Calu3 (cell line): ENCODE data around the gene SMIM41. TPM values are rescaled to one million over a fixed set of nuclear protein-coding genes. Genes with fewer than 3 reads are reported as not detected.
A peak's percentile ranks its signal among the peaks of the same experiment; 100 is the strongest.

Experiments used
- BruUV-seq: library from RNA; stranded (reverse); fragments of 400-500 nt; replicated peaks from 2 replicates; lab custom pipeline; 2021; lab: Mats Ljungman, UMichigan
- CTCF ChIA-PET: fragments of 300-600 bp; sonication (Branson Sonifier 250); formaldehyde crosslinking; loops from one replicate; lab custom pipeline; 2022; ENCODE audit warnings: antibody characterized with exemption; lab: Charles Lee
- DNase-seq: peaks from one replicate; pipeline ENCODE4 v3.0.0; 2022
- H3K27ac Mint-ChIP-seq: one replicate; pipeline ENCODE4 v1.8.0; 2022; ENCODE audit warnings: mixed read lengths; ENCODE audit not compliant: unreplicated experiment
- H3K27me3 Mint-ChIP-seq: one replicate; pipeline ENCODE4 v1.8.0; 2022; ENCODE audit warnings: mixed read lengths; ENCODE audit not compliant: unreplicated experiment
- H3K36me3 Mint-ChIP-seq: one replicate; pipeline ENCODE4 v1.8.0; 2022; ENCODE audit warnings: mild to moderate bottlenecking, moderate library complexity, mixed read lengths; ENCODE audit not compliant: insufficient read depth, unreplicated experiment
- H3K4me1 Mint-ChIP-seq: one replicate; pipeline ENCODE4 v1.8.0; 2022; ENCODE audit warnings: mild to moderate bottlenecking, low read depth, mixed read lengths; ENCODE audit not compliant: unreplicated experiment
- H3K4me3 Mint-ChIP-seq: one replicate; pipeline ENCODE4 v1.8.0; 2022; ENCODE audit warnings: mild to moderate bottlenecking, low read depth, moderate library complexity, mixed read lengths; ENCODE audit not compliant: unreplicated experiment
- H3K9me3 Mint-ChIP-seq: one replicate; pipeline ENCODE4 v1.8.0; 2022; ENCODE audit warnings: low read depth, mixed read lengths; ENCODE audit not compliant: unreplicated experiment
- CTCF ChIP-seq: fragments of 200-600 bp; IDR thresholded peaks from one replicate; pipeline ENCODE4 v1.8.0; 2022; ENCODE audit warnings: antibody characterized with exemption; ENCODE audit not compliant: unreplicated experiment
- intact Hi-C: fragments of 100-400 bp; cut with micrococcal nuclease; formaldehyde crosslinking; loops from one replicate; pipeline ENCODE4 v1.10.0; 2022; ENCODE audit not compliant: unreplicated experiment
- total RNA-seq: library from RNA; stranded (reverse); gene quantifications from 2 replicates; pipeline ENCODE4 v1.2.3, GENCODE V29; 2022

Gene SMIM41
- total RNA-seq, 1 experiment from 2014 or later, result not detected

- no TSS peak for BruUV-seq
- Mint-ChIP-seq H3K36me3 (peaks cover 15% of the 10 kb centered on the region), H3K9me3 (no peaks in the 10 kb centered on the region), H3K27ac (no peak overlapping the region), H3K4me1 (peaks cover 15% of the 10 kb centered on the region), H3K4me3 (no peak overlapping the region), H3K27me3 (peaks cover 14% of the 10 kb centered on the region)
- DNase-seq, result peak; percentile 73
- intact Hi-C loops, result loop anchor here (5.0 to 10.0 kb wide), 2 partner anchors 445 to 843 kb away; no protein-coding TSS in a partner anchor
- CTCF ChIA-PET, result no interaction called here
- peak; percentile 77 for TF ChIP-seq CTCF
Observed at GRCh38 chr12:52139579-52140062, 60.1 kb downstream of the SMIM41 start.

- Mint-ChIP-seq H3K4me1 (peaks cover 24% of the 10 kb centered on the region), H3K27ac (no peak overlapping the region), H3K36me3 (peaks cover 22% of the 10 kb centered on the region), H3K4me3 (no peak overlapping the region), H3K27me3 (peaks cover 8% of the 10 kb centered on the region), H3K9me3 (no peaks in the 10 kb centered on the region)
- no TSS peak for BruUV-seq
- intact Hi-C loops, result loop anchor here (5.0 to 10.0 kb wide), 2 partner anchors 443 to 841 kb away; no protein-coding TSS in a partner anchor
- CTCF ChIA-PET, result no interaction called here
- no peak for DNase-seq
- no peak for TF ChIP-seq CTCF
Observed at GRCh38 chr12:52141306-52141705, 61.8 kb downstream of the SMIM41 start.

GRCh38 chr12:52141875-52142274 is 62.4 kb downstream of the SMIM41 start:
- TF ChIP-seq CTCF, result no peak
- Mint-ChIP-seq H3K4me3 (no peak overlapping the region), H3K27ac (no peak overlapping the region), H3K36me3 (peaks cover 27% of the 10 kb centered on the region), H3K4me1 (peaks cover 28% of the 10 kb centered on the region), H3K9me3 (no peaks in the 10 kb centered on the region), H3K27me3 (peaks cover 8% of the 10 kb centered on the region)
- CTCF ChIA-PET, result no interaction called here
- BruUV-seq, result no TSS peak
- intact Hi-C loops, result loop anchor here (5.0 to 10.0 kb wide), 2 partner anchors 443 to 840 kb away; no protein-coding TSS in a partner anchor
- no peak for DNase-seq

GRCh38 chr12:52142431-52142830 is 62.9 kb downstream of the SMIM41 start:
- no peak for DNase-seq
- Mint-ChIP-seq H3K36me3 (peaks cover 32% of the 10 kb centered on the region), H3K4me1 (peaks cover 33% of the 10 kb centered on the region), H3K9me3 (no peaks in the 10 kb centered on the region), H3K27ac (no peak overlapping the region), H3K27me3 (peaks cover 8% of the 10 kb centered on the region), H3K4me3 (no peak overlapping the region)
- BruUV-seq, result no TSS peak
- CTCF ChIA-PET, result interaction anchor here (1.4 kb wide), 1 partner anchor 14 kb away, joined by 3 read pairs; no protein-coding TSS in a partner anchor
- intact Hi-C loops, result loop anchor here (5.0 to 10.0 kb wide), 2 partner anchors 442 to 840 kb away; no protein-coding TSS in a partner anchor
- no peak for TF ChIP-seq CTCF
